CD4-positive, alpha-beta T cell (primary cell): Measurements from ENCODE around the gene ASXL2. TPM values are rescaled to one million over a fixed set of nuclear protein-coding genes. Genes with fewer than 3 reads are reported as not detected.
"Not testable (repeated sequence)": the region's sequence is repeated elsewhere in the genome, so short reads cannot be mapped to it uniquely, and the experiment has no call there.

Source experiments
- ATAC-seq: fragments of 200-7000 bp; cut with Tn5 transposase; one replicate; pipeline ENCODE4 v1.10.0; 2022; ENCODE audit warnings: mild to moderate bottlenecking; ENCODE audit not compliant: poor library complexity
- CTCF ChIA-PET: fragments of 350-600 bp; sonication (Branson Sonifier 250); formaldehyde crosslinking; loops from one replicate; lab custom pipeline; 2021; ENCODE audit warnings: antibody characterized with exemption, inconsistent platforms; lab: Charles Lee
- POLR2A ChIA-PET: fragments of 350-600 bp; sonication (Branson Sonifier 250); formaldehyde crosslinking; loops from one replicate; lab custom pipeline; 2021; ENCODE audit warnings: antibody characterized with exemption, inconsistent platforms; lab: Charles Lee
- DNase-seq, 14 experiments: peaks; one replicate each; pipeline ENCODE4 v3.0.0-alpha.2; 2013 to 2020; ENCODE audit warnings: mixed read lengths in 2 of 14
- H3K27ac ChIP-seq, 2 donors: one replicate each; pipeline versions ENCODE4 v1.5.1 to v1.7.0; 2013; ENCODE audit warnings: low read length in 2 of 2, low read depth in 1 of 2, mild to moderate bottlenecking in 1 of 2
- H3K27me3 ChIP-seq, 2 experiments: 1 replicate in 1 of 2; 2 replicates in 1 of 2; pipeline versions ENCODE4 v1.6.1 to v1.7.0; 2013; ENCODE audit warnings: low read length in 2 of 2, control low read depth in 1 of 2, mild to moderate bottlenecking in 1 of 2, moderate library complexity in 1 of 2; ENCODE audit not compliant: insufficient read depth in 2 of 2, control insufficient read depth in 1 of 2
- H3K36me3 ChIP-seq: one replicate; pipeline ENCODE4 v1.6.1; 2013; ENCODE audit warnings: low read length, control low read depth; ENCODE audit not compliant: insufficient read depth
- H3K4me1 ChIP-seq: one replicate; pipeline ENCODE4 v1.6.1; 2013; ENCODE audit warnings: low read length, control low read depth; ENCODE audit not compliant: insufficient read depth
- H3K4me3 ChIP-seq: one replicate; pipeline ENCODE4 v1.5.1; 2013; ENCODE audit warnings: mild to moderate bottlenecking, low read length, moderate library complexity
- H3K9me3 ChIP-seq, 2 experiments: 1 replicate in 1 of 2; 2 replicates in 1 of 2; pipeline versions ENCODE4 v1.6.1 to v1.7.0; 2013; ENCODE audit warnings: low read length in 2 of 2, mild to moderate bottlenecking in 2 of 2, control low read depth in 1 of 2, moderate library complexity in 1 of 2; ENCODE audit not compliant: control insufficient read depth in 1 of 2, insufficient read depth in 1 of 2
- H3K27ac Mint-ChIP-seq: one replicate; pipeline ENCODE4 v1.8.0; 2020; ENCODE audit warnings: mixed read lengths
- H3K27me3 Mint-ChIP-seq: one replicate; pipeline ENCODE4 v1.8.0; 2021; ENCODE audit warnings: mixed read lengths
- H3K36me3 Mint-ChIP-seq: one replicate; pipeline ENCODE4 v1.8.0; 2021; ENCODE audit warnings: low read depth, mixed read lengths
- H3K4me1 Mint-ChIP-seq: one replicate; pipeline ENCODE4 v1.8.0; 2021; ENCODE audit warnings: low read depth, mixed read lengths
- H3K4me3 Mint-ChIP-seq: one replicate; pipeline ENCODE4 v1.8.0; 2020; ENCODE audit warnings: mild to moderate bottlenecking, mixed read lengths
- H3K9me3 Mint-ChIP-seq: one replicate; pipeline ENCODE4 v1.8.0; 2020; ENCODE audit warnings: mixed read lengths
- CTCF ChIP-seq: fragments of 200-600 bp; IDR thresholded peaks from one replicate; pipeline ENCODE4 v1.8.0; 2022; ENCODE audit warnings: antibody characterized with exemption, mild to moderate bottlenecking
- intact Hi-C, 2 experiments: fragments of 100-400 bp; cut with DNase I in 1 of 2; cut with micrococcal nuclease in 1 of 2; formaldehyde crosslinking; loops; one replicate each; pipeline versions ENCODE4 v1.15.1 to v1.9.0; 2023 to 2025; cut with DNase I, micrococcal nuclease
- total RNA-seq, 174 experiments: library from RNA in 2 of 174; stranded (reverse) in 2 of 174; gene quantifications; one replicate each; pipeline ENCODE4 v1.2.3 and lab custom pipeline; 2021 to 2026

The ASXL2 gene
- total RNA-seq, 2 experiments from 2014 or later: 15.1 to 17.2 TPM

GRCh38 chr2:25915411-25915810 is 37.1 kb upstream of the ASXL2 start:
- H3K36me3 Mint-ChIP-seq, ATAC-seq, H3K4me3 Mint-ChIP-seq, H3K4me3 ChIP-seq, H3K27me3 ChIP-seq, H3K27ac Mint-ChIP-seq, H3K27me3 Mint-ChIP-seq, intact Hi-C loops, H3K36me3 ChIP-seq, H3K4me1 ChIP-seq, H3K9me3 Mint-ChIP-seq, H3K27ac ChIP-seq, H3K9me3 ChIP-seq, DNase-seq: not testable (repeated sequence)
- peaks cover 24% of the 10 kb centered on the region for H3K4me1 Mint-ChIP-seq
- ChIA-PET CTCF (interaction anchor here (1.4 kb wide), 1 partner anchor 63 kb away, joined by 4 read pairs; no protein-coding TSS in a partner anchor), POLR2A (interaction anchor here (2.1 kb wide), 1 partner anchor 37 kb away, joined by 11 read pairs; the partner anchor contains the start of gene ASXL2)

- H3K4me1 ChIP-seq, DNase-seq, H3K36me3 Mint-ChIP-seq, ATAC-seq, H3K4me3 ChIP-seq, intact Hi-C loops, H3K4me3 Mint-ChIP-seq, H3K9me3 Mint-ChIP-seq, H3K36me3 ChIP-seq, CTCF ChIA-PET, H3K27ac Mint-ChIP-seq, H3K27me3 ChIP-seq, H3K9me3 ChIP-seq, H3K27ac ChIP-seq, H3K27me3 Mint-ChIP-seq: not testable (repeated sequence)
- H3K4me1 Mint-ChIP-seq: peaks cover 24% of the 10 kb centered on the region
- POLR2A ChIA-PET: interaction anchor here (0.6 kb wide), 1 partner anchor 35 kb away, joined by 3 read pairs; the partner anchor contains the start of gene ASXL2
These were observed 35.3 kb upstream of the ASXL2 start for GRCh38 chr2:25913696-25913973.

- POLR2A ChIA-PET: interaction anchor here (0.6 kb wide), 1 partner anchor 35 kb away, joined by 3 read pairs; the partner anchor contains the start of gene ASXL2
- TF ChIP-seq CTCF: no peak
- no peak overlapping the region for H3K27ac Mint-ChIP-seq
These were observed 34.8 kb upstream of the ASXL2 start for GRCh38 chr2:25912851-25913695.

GRCh38 chr2:25909574-25909973 is 31.3 kb upstream of the ASXL2 start:
- H3K4me3 Mint-ChIP-seq, H3K27ac ChIP-seq, ATAC-seq, H3K36me3 ChIP-seq, H3K36me3 Mint-ChIP-seq, DNase-seq, H3K9me3 ChIP-seq, H3K27me3 ChIP-seq, H3K4me1 ChIP-seq, H3K4me3 ChIP-seq, H3K27me3 Mint-ChIP-seq, H3K27ac Mint-ChIP-seq, H3K9me3 Mint-ChIP-seq, POLR2A ChIA-PET, intact Hi-C loops, CTCF ChIA-PET: not testable (repeated sequence)
- peaks cover 12% of the 10 kb centered on the region for H3K4me1 Mint-ChIP-seq

More at GRCh38 chr2:25912851-25913695, 34.8 kb upstream of the ASXL2 start:
- Mint-ChIP-seq H3K9me3 (no peaks in the 10 kb centered on the region), H3K4me3 (no peak overlapping the region), H3K36me3 (no peaks in the 10 kb centered on the region), H3K4me1 (peaks cover 24% of the 10 kb centered on the region), H3K27me3 (no peaks in the 10 kb centered on the region)
- ATAC-seq: peak; percentile 56
- intact Hi-C loops: no loop called here
- H3K27me3 ChIP-seq: no peaks in the 10 kb centered on the region
- no peak overlapping the region for H3K4me3 ChIP-seq
- H3K4me1 ChIP-seq: peaks cover 10% of the 10 kb centered on the region
- H3K27ac ChIP-seq: no peak overlapping the region
- no peaks in the 10 kb centered on the region for H3K9me3 ChIP-seq
- DNase-seq: no peak
- CTCF ChIA-PET: no interaction called here
- H3K36me3 ChIP-seq: no peaks in the 10 kb centered on the region
